ENCODE data around the gene ALKBH7. TPM values are rescaled to one million over a fixed set of nuclear protein-coding genes. Genes with fewer than 3 reads are reported as not detected.
"Not testable (repeated sequence)": the region's sequence is repeated elsewhere in the genome, so short reads cannot be mapped to it uniquely, and the experiment has no call there.

Gene ALKBH7
- total RNA-seq, 4 donors from 2014 or later = 54.5 to 91.1 (median 77.4) TPM

- DNase-seq (ENCODE audit: low spot score in 2 of 2) = no peak
- TF ChIP-seq POLR2A (IDR thresholded peaks at IDR 0.05) (no peak), CTCF (IDR thresholded peaks at IDR 0.05) (no peak)
- WGBS, 2 donors = 7 to 9% methylated on average over 21 to 30 of the region's 30 CpGs
- peak overlapping the region; percentile 41 for H3K4me3 ChIP-seq (ENCODE audit: low read depth, poor library complexity, severe bottlenecking)
- intact Hi-C loops (cut with DNase I; ENCODE audit: low total_unique reads) = no loop called here
Observed at GRCh38 chr19:6392221-6393073, 19.9 kb downstream of the ALKBH7 start.

- TF ChIP-seq POLR2A (IDR thresholded peaks at IDR 0.05) = no peak
- TF ChIP-seq CTCF (IDR thresholded peaks at IDR 0.05) = no peak
- DNase-seq (ENCODE audit: low spot score in 2 of 2) = peak; percentile 85 to 98
- intact Hi-C loops (cut with DNase I; ENCODE audit: low total_unique reads) = no loop called here
- 0 to 1% methylated on average over 48 to 54 of the region's 69 CpGs for WGBS, 2 donors
- peak within 1 kb of the TSS; percentile 41 for H3K4me3 ChIP-seq (ENCODE audit: low read depth, poor library complexity, severe bottlenecking)
Observed at GRCh38 chr19:6393074-6393982, 20.7 kb downstream of the ALKBH7 start, which contains the start of gene GTF2F1. TSS of gene GTF2F1 (minus strand) at chr19:6393164. CDS start at chr19:6392995, 169 bp downstream.

GRCh38 chr19:6393983-6394412 is 21.4 kb downstream of the ALKBH7 start:
- H3K4me3 ChIP-seq (ENCODE audit: low read depth, poor library complexity, severe bottlenecking) = peak overlapping the region; percentile 41
- no peak for DNase-seq (ENCODE audit: low spot score in 2 of 2)
- 22 to 27% methylated on average over 14 of the region's 14 CpGs for WGBS, 2 donors
- intact Hi-C loops (cut with DNase I; ENCODE audit: low total_unique reads) = no loop called here
- no peak for TF ChIP-seq POLR2A (IDR thresholded peaks at IDR 0.05)
- TF ChIP-seq CTCF (IDR thresholded peaks at IDR 0.05) = no peak

GRCh38 chr19:6394831-6395230 is 22.2 kb downstream of the ALKBH7 start:
- 86 to 89% methylated on average over 3 of the region's 3 CpGs for WGBS, 2 donors
- DNase-seq (ENCODE audit: low spot score in 2 of 2) = no peak
- intact Hi-C loops (cut with DNase I; ENCODE audit: low total_unique reads) = no loop called here
- TF ChIP-seq CTCF (IDR thresholded peaks at IDR 0.05) (no peak), POLR2A (IDR thresholded peaks at IDR 0.05) (no peak)
- no peak overlapping the region for H3K4me3 ChIP-seq (ENCODE audit: low read depth, poor library complexity, severe bottlenecking)

GRCh38 chr19:6396305-6396704 is 23.7 kb downstream of the ALKBH7 start:
- TF ChIP-seq CTCF (IDR thresholded peaks at IDR 0.05) (no peak), POLR2A (IDR thresholded peaks at IDR 0.05) (no peak)
- no peak for DNase-seq (ENCODE audit: low spot score in 2 of 2)
- intact Hi-C loops (cut with DNase I; ENCODE audit: low total_unique reads) = no loop called here
- H3K4me3 ChIP-seq (ENCODE audit: low read depth, poor library complexity, severe bottlenecking) = no peak overlapping the region
- WGBS, 2 donors = 88 to 94% methylated on average over 10 to 12 of the region's 12 CpGs

GRCh38 chr19:6400062-6400944 is 27.7 kb downstream of the ALKBH7 start:
- DNase-seq (ENCODE audit: low spot score in 2 of 2); intact Hi-C loops (cut with DNase I; ENCODE audit: low total_unique reads); H3K4me3 ChIP-seq (ENCODE audit: low read depth, poor library complexity, severe bottlenecking): not testable (repeated sequence)
- 86 to 92% methylated on average over 23 of the region's 23 CpGs for WGBS, 2 donors
